ENCODE results near the gene ZNF888. TPM values are rescaled to one million over a fixed set of nuclear protein-coding genes. Genes with fewer than 3 reads are reported as not detected.
"Not testable (repeated sequence)": the region's sequence is repeated elsewhere in the genome, so short reads cannot be mapped to it uniquely, and the experiment has no call there.

The ZNF888 gene
- total and polyA plus RNA-seq, 2 donors (not counting 1 experiment from before 2014, with no cell fraction given): 2.7 to 15.6 TPM

DNA sequence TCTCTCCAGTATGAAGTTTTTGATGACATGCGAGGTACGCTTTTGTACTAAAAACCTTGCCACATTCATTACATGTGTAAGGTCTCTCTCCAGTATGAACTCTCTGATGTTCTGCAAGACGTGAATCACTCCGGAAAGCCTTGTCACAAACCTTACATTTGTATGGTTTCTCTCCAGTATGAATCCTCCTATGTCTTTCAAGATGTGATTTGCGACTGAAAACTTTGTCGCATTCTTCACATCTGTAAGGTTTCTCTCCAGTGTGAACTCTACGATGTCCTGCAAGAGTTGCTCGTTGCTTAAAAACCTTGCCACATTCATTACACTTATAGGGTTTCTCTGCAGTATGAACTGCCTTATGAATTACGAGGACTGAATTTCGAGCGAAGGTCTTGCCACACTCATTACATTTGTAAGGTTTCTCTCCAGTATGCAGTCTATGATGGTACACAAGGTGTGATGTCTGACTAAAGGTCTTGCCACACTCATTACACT, 42.3 kb downstream of the ZNF888 start:
- Histone ChIP-seq H2AFZ (ENCODE audit: insufficient read depth, low read depth, low read length, poor library complexity, severe bottlenecking) (no peak overlapping the region), H3K4me1 (ENCODE audit: control insufficient read depth in 2 of 2, insufficient read depth in 2 of 2, low read length in 2 of 2) (no peaks in the 10 kb centered on the region), H3K4me3 (ENCODE audit: control extremely low read depth in 1 of 5, extremely low read depth in 1 of 5, insufficient read depth in 1 of 5, low read depth in 2 of 5, low read length in 4 of 5) (no peak overlapping the region), H3K9me3 (ENCODE audit: control extremely low read depth in 1 of 3, control insufficient read depth in 2 of 3, insufficient read depth in 1 of 3, low read length in 2 of 3) (peaks cover 7 to 55% (median 50%) of the 10 kb centered on the region in 3 donors), H3K27me3 (replicated peaks in 1 of 4; ENCODE audit: control extremely low read depth in 1 of 4, control insufficient read depth in 3 of 4, insufficient read depth in 4 of 4, low read length in 3 of 4) (no peaks in the 10 kb centered on the region), H3K4me2 (replicated peaks; ENCODE audit: low read depth, low read length, poor library complexity, severe bottlenecking) (no peak overlapping the region), H4K20me1 (ENCODE audit: control insufficient read depth, insufficient read depth, low read length, poor library complexity, severe bottlenecking) (no peaks in the 10 kb centered on the region), H3K27ac (ENCODE audit: low read length in 2 of 2) (no peak overlapping the region), H3K9ac (ENCODE audit: low read length) (no peak overlapping the region), H3K36me3 (replicated peaks in 1 of 2; ENCODE audit: control extremely low read depth in 1 of 2, control insufficient read depth in 1 of 2, extremely low read depth in 1 of 2, insufficient read depth in 2 of 2, low read length in 1 of 2) (peaks cover 20 to 49% of the 10 kb centered on the region in 2 experiments), H3K79me2 (ENCODE audit: control insufficient read depth, insufficient read depth, low read length) (no peaks in the 10 kb centered on the region)
- ChIA-PET CTCF (no interaction called here), POLR2A (no interaction called here)
- WGBS (ENCODE audit: insufficient coverage): 100% methylated on average over 7 of the region's 11 CpGs
- no peak for DNase-seq
- intact Hi-C loops (cut with micrococcal nuclease): no loop called here
- H3K27ac Mint-ChIP-seq: no peak overlapping the region
- H3K4me1 Mint-ChIP-seq: no peaks in the 10 kb centered on the region
- H3K27me3 Mint-ChIP-seq: no peaks in the 10 kb centered on the region
- ATAC-seq (ENCODE audit: low read depth): no peak
- peaks cover 28% of the 10 kb centered on the region for H3K9me3 Mint-ChIP-seq (ENCODE audit: insufficient read depth)
- TF ChIP-seq, protein P1, sequence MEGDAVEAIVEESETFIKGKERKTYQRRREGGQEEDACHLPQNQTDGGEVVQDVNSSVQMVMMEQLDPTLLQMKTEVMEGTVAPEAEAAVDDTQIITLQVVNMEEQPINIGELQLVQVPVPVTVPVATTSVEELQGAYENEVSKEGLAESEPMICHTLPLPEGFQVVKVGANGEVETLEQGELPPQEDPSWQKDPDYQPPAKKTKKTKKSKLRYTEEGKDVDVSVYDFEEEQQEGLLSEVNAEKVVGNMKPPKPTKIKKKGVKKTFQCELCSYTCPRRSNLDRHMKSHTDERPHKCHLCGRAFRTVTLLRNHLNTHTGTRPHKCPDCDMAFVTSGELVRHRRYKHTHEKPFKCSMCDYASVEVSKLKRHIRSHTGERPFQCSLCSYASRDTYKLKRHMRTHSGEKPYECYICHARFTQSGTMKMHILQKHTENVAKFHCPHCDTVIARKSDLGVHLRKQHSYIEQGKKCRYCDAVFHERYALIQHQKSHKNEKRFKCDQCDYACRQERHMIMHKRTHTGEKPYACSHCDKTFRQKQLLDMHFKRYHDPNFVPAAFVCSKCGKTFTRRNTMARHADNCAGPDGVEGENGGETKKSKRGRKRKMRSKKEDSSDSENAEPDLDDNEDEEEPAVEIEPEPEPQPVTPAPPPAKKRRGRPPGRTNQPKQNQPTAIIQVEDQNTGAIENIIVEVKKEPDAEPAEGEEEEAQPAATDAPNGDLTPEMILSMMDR (IDR thresholded peaks at IDR 0.05): no peak
- no peak for TF ChIP-seq EZH2 (IDR thresholded peaks at IDR 0.05; ENCODE audit: borderline replicate concordance, insufficient read depth, low read depth, low read length, poor library complexity, severe bottlenecking)
- H3K4me3 Mint-ChIP-seq: no peak overlapping the region

DNA sequence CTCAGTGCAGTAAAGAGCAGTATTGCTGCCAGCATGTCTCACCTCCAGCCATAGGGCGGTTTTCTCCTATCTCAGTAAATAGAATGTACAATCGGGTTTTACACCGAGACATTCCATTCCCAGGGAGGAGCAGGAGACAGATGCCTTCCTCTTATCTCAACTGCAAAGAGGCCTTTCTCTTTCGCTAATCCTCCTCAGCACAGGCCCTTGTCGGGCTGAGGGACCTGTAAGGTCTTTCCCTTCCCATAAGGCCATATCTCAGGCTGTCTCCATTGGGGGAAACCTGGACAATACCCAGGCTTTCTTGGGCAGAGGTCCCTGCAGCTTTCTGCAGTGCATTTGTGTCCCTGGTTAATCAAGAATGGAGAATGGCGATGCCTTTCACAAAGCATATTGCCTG, 50.2 kb downstream of the ZNF888 start:
- H3K4me3 Mint-ChIP-seq; CTCF ChIA-PET; H3K9ac ChIP-seq (ENCODE audit: low read length); H3K27ac Mint-ChIP-seq; H3K4me2 ChIP-seq (replicated peaks; ENCODE audit: low read depth, low read length, poor library complexity, severe bottlenecking); H4K20me1 ChIP-seq (ENCODE audit: control insufficient read depth, insufficient read depth, low read length, poor library complexity, severe bottlenecking); ATAC-seq (ENCODE audit: low read depth); H3K4me3 ChIP-seq (ENCODE audit: control extremely low read depth in 1 of 5, extremely low read depth in 1 of 5, insufficient read depth in 1 of 5, low read depth in 2 of 5, low read length in 4 of 5); H2AFZ ChIP-seq (ENCODE audit: insufficient read depth, low read depth, low read length, poor library complexity, severe bottlenecking); H3K4me1 ChIP-seq (ENCODE audit: control insufficient read depth in 2 of 2, insufficient read depth in 2 of 2, low read length in 2 of 2); H3K79me2 ChIP-seq (ENCODE audit: control insufficient read depth, insufficient read depth, low read length); H3K27me3 ChIP-seq (replicated peaks in 1 of 4; ENCODE audit: control extremely low read depth in 1 of 4, control insufficient read depth in 3 of 4, insufficient read depth in 4 of 4, low read length in 3 of 4); H3K27ac ChIP-seq (ENCODE audit: low read length in 2 of 2); POLR2A ChIA-PET; H3K4me1 Mint-ChIP-seq; H3K36me3 ChIP-seq (replicated peaks in 1 of 2; ENCODE audit: control extremely low read depth in 1 of 2, control insufficient read depth in 1 of 2, extremely low read depth in 1 of 2, insufficient read depth in 2 of 2, low read length in 1 of 2); intact Hi-C loops (cut with micrococcal nuclease); DNase-seq; H3K27me3 Mint-ChIP-seq: not testable (repeated sequence)
- peaks cover 11% of the 10 kb centered on the region for H3K9me3 Mint-ChIP-seq (ENCODE audit: insufficient read depth)
- 95% methylated on average over 4 of the region's 6 CpGs for WGBS (ENCODE audit: insufficient coverage)
- H3K9me3 ChIP-seq (ENCODE audit: control extremely low read depth in 1 of 3, control insufficient read depth in 2 of 3, insufficient read depth in 1 of 3, low read length in 2 of 3): peaks cover 3 to 18% (median 3%) of the 10 kb centered on the region in 3 donors

Measured in B cell (primary cell).